HG03571 (cell line): ENCODE data around the gene THSD4.
"Not testable (repeated sequence)": the region's sequence is repeated elsewhere in the genome, so short reads cannot be mapped to it uniquely, and the experiment has no call there.

Experiments
- ATAC-seq: cut with Tn5 transposase; IDR thresholded peaks from one replicate; pipeline ENCODE4 v1.9.1; 2021; ENCODE audit not compliant: unreplicated experiment

THSD4 gene

GRCh38 chr15:71252044-71252739 lies 136.9 kb downstream of the THSD4 start:
- ATAC-seq: no peak

GRCh38 chr15:71252740-71253047 lies 137.4 kb downstream of the THSD4 start:
- no peak for ATAC-seq

- ATAC-seq: no peak
These were observed 139.2 kb downstream of the THSD4 start for GRCh38 chr15:71254491-71254890.

GRCh38 chr15:71256934-71257664 lies 141.8 kb downstream of the THSD4 start:
- no peak for ATAC-seq

- no peak for ATAC-seq
These were observed 144.6 kb downstream of the THSD4 start for GRCh38 chr15:71259866-71260265.

GRCh38 chr15:71261418-71261817 lies 146.1 kb downstream of the THSD4 start:
- no peak for ATAC-seq

GRCh38 chr15:71261909-71262308 lies 146.6 kb downstream of the THSD4 start:
- ATAC-seq: no peak

- ATAC-seq: no peak
These were observed 147.3 kb downstream of the THSD4 start for GRCh38 chr15:71262599-71262998.

GRCh38 chr15:71265606-71266005 lies 150.3 kb downstream of the THSD4 start:
- not testable (repeated sequence) for ATAC-seq

- no peak for ATAC-seq
These were observed 156.1 kb downstream of the THSD4 start for GRCh38 chr15:71271327-71271726.

- ATAC-seq: no peak
These were observed 157.7 kb downstream of the THSD4 start for GRCh38 chr15:71272932-71273331.

- ATAC-seq: no peak
These were observed 158.6 kb downstream of the THSD4 start for GRCh38 chr15:71273731-71274447.

GRCh38 chr15:71274448-71274798 lies 159.2 kb downstream of the THSD4 start:
- no peak for ATAC-seq

- no peak for ATAC-seq
These were observed 159.8 kb downstream of the THSD4 start for GRCh38 chr15:71275098-71275497.

GRCh38 chr15:71275566-71276335 lies 160.5 kb downstream of the THSD4 start:
- ATAC-seq: no peak

- ATAC-seq: no peak
These were observed 161.0 kb downstream of the THSD4 start for GRCh38 chr15:71276336-71276665.

- no peak for ATAC-seq
These were observed 163.9 kb downstream of the THSD4 start for GRCh38 chr15:71278989-71279756.

- ATAC-seq: no peak
These were observed 164.5 kb downstream of the THSD4 start for GRCh38 chr15:71279757-71280141.

- no peak for ATAC-seq
These were observed 164.9 kb downstream of the THSD4 start for GRCh38 chr15:71280206-71280605.

- ATAC-seq: no peak
These were observed 166.0 kb downstream of the THSD4 start for GRCh38 chr15:71281256-71281655.

GRCh38 chr15:71282076-71282475 lies 166.8 kb downstream of the THSD4 start:
- ATAC-seq: no peak
